Stomach (tissue), 4 donors: ENCODE data around the gene CACNB2.

ENCODE experiments used
- CTCF ChIP-seq, 7 experiments: fragments of 450-650 bp in 4 of 7; fragments of 200-600 bp in 3 of 7; sonication (generic) in 3 of 7; IDR thresholded peaks; one replicate each; pipeline ENCODE4 v1.5.1; 2016 to 2019; ENCODE audit warnings: antibody characterized with exemption in 7 of 7, control low read depth in 2 of 7, mild to moderate bottlenecking in 1 of 7
- POLR2A ChIP-seq, 4 donors: fragments of 450-650 bp; IDR thresholded peaks; one replicate each; pipeline ENCODE4 v1.6.1; 2016; ENCODE audit warnings: antibody characterized with exemption in 4 of 4, control low read depth in 2 of 4, mild to moderate bottlenecking in 1 of 4, moderate library complexity in 1 of 4
- POLR2AphosphoS5 ChIP-seq, 3 donors: sonication (generic); formaldehyde crosslinking; IDR thresholded peaks; one replicate each; pipeline ENCODE4 v1.6.1; 2016; ENCODE audit warnings: antibody characterized with exemption in 3 of 3

- TF ChIP-seq CTCF (IDR thresholded peaks at IDR 0.05) (no peak), POLR2AphosphoS5 (IDR thresholded peaks at IDR 0.05) (no peak), POLR2A (IDR thresholded peaks at IDR 0.05) (no peak)
Measured at GRCh38 chr10:18254086-18254485, 113.9 kb downstream of the CACNB2 start.
